GM18511 (cell line): ENCODE results near the gene PRTG.
"Not testable (repeated sequence)": the region's sequence is repeated elsewhere in the genome, so short reads cannot be mapped to it uniquely, and the experiment has no call there.

ENCODE experiments used
- ATAC-seq: cut with Tn5 transposase; IDR thresholded peaks from one replicate; pipeline ENCODE4 v1.9.1; 2021; ENCODE audit warnings: mild to moderate bottlenecking, moderate library complexity; ENCODE audit not compliant: unreplicated experiment

PRTG gene, protein sequence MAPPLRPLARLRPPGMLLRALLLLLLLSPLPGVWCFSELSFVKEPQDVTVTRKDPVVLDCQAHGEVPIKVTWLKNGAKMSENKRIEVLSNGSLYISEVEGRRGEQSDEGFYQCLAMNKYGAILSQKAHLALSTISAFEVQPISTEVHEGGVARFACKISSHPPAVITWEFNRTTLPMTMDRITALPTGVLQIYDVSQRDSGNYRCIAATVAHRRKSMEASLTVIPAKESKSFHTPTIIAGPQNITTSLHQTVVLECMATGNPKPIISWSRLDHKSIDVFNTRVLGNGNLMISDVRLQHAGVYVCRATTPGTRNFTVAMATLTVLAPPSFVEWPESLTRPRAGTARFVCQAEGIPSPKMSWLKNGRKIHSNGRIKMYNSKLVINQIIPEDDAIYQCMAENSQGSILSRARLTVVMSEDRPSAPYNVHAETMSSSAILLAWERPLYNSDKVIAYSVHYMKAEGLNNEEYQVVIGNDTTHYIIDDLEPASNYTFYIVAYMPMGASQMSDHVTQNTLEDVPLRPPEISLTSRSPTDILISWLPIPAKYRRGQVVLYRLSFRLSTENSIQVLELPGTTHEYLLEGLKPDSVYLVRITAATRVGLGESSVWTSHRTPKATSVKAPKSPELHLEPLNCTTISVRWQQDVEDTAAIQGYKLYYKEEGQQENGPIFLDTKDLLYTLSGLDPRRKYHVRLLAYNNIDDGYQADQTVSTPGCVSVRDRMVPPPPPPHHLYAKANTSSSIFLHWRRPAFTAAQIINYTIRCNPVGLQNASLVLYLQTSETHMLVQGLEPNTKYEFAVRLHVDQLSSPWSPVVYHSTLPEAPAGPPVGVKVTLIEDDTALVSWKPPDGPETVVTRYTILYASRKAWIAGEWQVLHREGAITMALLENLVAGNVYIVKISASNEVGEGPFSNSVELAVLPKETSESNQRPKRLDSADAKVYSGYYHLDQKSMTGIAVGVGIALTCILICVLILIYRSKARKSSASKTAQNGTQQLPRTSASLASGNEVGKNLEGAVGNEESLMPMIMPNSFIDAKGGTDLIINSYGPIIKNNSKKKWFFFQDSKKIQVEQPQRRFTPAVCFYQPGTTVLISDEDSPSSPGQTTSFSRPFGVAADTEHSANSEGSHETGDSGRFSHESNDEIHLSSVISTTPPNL

DNA sequence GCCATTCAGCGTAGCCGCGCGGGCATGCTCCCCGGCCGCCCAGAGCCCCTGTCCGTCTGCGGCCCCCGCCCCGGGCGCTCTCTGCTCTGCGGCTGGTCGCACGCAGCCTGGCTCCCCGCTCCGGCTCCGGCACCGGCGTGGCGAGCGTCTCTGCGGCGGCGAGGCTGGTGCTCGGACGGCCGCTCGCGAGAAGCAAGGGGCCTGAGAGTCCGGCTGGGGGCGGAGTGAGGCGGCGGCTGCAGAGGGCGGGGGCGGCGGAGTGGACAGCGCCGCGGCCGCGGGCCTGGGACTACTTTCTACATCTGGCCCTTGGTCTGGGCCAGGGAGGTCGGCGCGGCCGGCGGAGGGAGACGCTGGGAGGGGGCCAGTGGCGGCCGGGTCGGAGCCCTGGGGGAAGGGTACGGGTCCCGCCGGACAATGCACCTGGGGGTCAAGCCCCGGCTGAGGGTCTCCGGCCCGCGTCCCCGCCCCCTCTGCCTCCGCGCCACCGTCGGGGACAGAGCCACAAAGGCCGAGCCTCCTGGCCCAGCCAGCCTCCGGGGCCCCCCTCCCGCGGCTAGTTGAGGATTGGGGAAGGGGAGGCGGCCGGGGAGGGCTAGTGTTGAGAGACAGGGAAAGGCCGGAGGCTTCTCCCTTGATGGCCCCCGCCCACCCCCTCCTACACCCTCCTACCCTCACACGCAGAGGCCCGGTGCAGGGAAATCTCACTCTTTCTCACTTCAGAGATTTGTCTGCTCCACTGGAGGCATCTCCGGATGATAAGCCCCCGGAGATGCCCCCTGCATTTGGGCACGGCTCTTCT is at the start of gene PRTG:
PRTG (minus strand) TSS at position 226 of the 802 bp plus-strand sequence; CDS start at position 5, 221 bp downstream.
- ATAC-seq, result no peak

GRCh38 chr15:55791551-55792400 is 48.8 kb upstream of the PRTG start:
- ATAC-seq, result no peak

GRCh38 chr15:55789066-55789660 is 46.2 kb upstream of the PRTG start:
- ATAC-seq, result no peak

DNA sequence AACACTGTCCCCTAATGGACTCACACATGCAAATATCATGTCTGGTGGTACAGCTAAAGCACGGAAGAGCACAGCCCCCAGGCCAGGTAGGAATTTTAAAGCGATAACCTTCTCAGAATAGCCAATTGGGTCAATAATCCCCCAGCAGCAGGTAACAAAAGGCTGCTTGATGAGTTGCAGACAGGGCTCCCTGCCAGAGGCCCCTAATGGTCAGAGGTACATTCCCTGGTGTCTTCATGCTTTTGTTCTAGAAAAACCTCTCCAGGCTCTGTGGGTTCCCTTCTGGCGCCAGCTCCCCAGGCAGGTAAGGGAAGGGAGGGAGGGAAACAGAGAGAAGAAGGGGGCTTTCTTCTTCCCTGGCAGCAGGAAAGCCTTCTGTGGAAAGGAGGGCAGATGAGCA is 43.4 kb upstream of the PRTG start:
- ATAC-seq, result no peak

- ATAC-seq, result not testable (repeated sequence)
Measured at GRCh38 chr15:55785593-55785992, 42.6 kb upstream of the PRTG start.

- ATAC-seq, result no peak
Measured at GRCh38 chr15:55784286-55784685, 41.3 kb upstream of the PRTG start.

DNA sequence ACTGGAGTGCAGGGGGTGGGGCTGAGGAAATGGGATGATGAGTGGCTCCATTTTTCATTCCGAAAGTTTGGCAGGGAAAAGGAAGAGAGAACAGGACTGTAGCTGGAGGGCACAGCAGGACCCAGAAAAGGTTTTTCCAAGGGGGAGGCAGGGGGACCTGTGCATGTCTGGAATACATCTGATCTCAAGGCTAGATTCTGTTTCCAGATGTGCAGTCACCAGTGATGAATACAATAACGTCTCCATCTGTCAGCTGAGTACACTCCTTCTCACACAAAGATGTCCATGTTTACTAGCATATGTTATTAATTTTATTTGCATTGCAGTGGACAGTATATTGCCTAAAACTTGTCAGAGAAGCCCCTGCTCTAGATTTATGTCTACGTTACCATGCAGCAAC is 39.9 kb upstream of the PRTG start:
- no peak for ATAC-seq

- ATAC-seq, result no peak
Measured at GRCh38 chr15:55780292-55780691, 37.3 kb upstream of the PRTG start.

- ATAC-seq, result no peak
Measured at GRCh38 chr15:55778932-55779331, 36.0 kb upstream of the PRTG start.

DNA sequence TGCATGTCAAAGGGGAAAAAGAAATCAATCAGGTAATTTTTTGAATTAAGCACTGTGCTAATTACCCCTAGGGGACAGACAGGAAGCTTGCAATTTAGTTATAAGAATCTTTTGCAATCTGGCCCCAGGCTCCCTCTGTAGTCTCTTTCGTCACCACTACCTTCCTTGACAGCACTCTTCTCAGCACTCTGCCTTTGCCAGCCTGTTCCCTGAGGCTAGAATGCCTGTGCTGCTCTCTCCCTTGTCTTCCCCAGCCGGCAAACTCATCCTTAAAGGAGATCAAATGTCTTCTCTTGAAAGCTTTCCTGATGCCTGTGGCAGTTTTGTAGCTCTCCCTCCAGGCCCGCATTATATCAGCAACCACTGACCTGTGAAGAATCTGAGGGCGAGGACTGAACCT is 32.4 kb upstream of the PRTG start:
- ATAC-seq, result no peak

GRCh38 chr15:55774113-55774970 is 31.4 kb upstream of the PRTG start:
- ATAC-seq, result peak; percentile 75

GRCh38 chr15:55770806-55771205 is 27.9 kb upstream of the PRTG start:
- ATAC-seq, result no peak

DNA sequence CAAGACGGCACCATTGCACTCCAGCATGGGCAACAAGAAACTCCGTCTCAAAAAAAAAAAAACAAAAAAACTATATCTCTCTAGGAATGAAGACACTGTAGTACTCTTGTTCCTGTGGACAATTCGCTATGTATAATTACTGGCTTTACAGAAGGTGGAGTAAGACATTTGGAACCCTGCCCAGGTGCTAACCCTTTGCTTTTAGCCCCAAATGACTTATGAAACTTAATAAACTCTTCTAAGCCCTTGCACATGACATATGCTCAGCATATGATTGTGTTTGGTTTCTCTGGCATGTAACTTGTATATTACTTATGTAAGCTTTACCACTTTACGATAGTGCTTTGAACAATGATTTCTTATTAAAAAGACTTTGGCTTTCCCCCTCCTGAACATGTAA is 27.3 kb upstream of the PRTG start:
- no peak for ATAC-seq

DNA sequence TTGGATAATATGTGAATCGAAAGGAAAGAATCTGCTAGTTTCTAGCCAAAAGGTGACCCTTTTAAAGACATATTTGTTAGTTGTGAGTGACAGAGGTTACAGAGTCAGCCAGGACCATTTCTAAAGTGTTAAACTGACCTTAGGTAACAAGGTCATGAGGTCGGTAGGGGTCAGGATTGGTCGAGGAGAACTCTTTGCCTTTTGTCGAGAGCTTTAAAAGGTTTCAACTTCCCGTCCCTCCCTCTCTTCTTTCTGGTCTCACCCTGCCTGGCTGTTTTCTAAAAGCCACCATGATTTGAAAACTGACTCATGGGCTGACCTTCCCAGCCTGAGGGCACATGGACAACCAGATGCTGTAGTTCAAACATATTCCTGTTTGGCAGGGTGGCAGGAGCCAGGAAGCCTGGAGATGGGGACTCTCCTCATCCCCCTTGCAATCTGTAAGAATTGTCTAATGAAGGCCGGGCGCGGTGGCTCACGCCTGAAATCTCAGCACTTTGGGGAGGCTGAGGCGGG is 25.8 kb upstream of the PRTG start:
- no peak for ATAC-seq

DNA sequence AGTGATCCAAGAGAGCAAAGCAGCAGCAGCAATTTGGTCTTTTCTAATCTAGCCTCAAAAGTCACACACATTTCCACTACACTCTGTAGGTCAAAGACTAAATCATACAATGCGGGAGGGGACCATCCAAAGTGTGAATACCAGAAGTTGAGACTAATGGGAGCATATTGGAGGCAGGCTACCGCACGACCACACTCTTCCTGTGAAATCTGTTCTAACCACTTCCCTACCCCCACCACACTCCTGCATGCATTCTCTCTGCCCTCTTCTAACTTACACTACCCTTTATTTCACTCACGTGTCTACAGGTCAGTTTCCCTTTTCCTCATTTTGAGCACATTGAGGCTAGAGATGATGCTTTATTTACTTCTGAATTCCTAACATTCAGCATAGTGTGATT is 23.7 kb upstream of the PRTG start:
- ATAC-seq, result no peak

- ATAC-seq, result no peak
Measured at GRCh38 chr15:55764398-55764797, 21.4 kb upstream of the PRTG start.

GRCh38 chr15:55758580-55758986 is 15.6 kb upstream of the PRTG start:
- ATAC-seq, result no peak

DNA sequence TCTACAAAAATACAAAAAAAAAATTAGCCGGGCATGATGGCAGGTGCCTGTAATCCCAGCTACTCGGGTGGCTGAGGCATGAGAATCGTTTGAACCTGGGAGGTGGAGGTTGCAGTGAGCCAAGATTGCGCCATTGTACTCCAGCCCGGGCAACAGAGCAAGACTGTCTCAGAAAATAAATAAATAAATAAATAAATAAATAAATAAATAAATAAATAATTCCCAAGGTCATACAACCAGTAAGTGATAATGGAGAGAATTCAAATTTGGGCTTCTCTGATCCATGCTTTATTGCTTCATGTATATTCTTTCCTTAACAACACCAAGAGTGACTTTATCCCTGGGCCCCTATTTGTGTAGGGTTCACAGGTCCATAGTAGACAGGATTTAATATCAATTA is 10.5 kb upstream of the PRTG start:
- not testable (repeated sequence) for ATAC-seq
